RKO (cell line): ENCODE measurements around the gene ANAPC2.
A peak's percentile ranks its signal among the peaks of the same experiment; 100 is the strongest.

Experiments used
- DNase-seq: peaks from one replicate; pipeline ENCODE4 v3.0.0-alpha.2; 2016; ENCODE audit warnings: low spot score

The ANAPC2 gene

DNA sequence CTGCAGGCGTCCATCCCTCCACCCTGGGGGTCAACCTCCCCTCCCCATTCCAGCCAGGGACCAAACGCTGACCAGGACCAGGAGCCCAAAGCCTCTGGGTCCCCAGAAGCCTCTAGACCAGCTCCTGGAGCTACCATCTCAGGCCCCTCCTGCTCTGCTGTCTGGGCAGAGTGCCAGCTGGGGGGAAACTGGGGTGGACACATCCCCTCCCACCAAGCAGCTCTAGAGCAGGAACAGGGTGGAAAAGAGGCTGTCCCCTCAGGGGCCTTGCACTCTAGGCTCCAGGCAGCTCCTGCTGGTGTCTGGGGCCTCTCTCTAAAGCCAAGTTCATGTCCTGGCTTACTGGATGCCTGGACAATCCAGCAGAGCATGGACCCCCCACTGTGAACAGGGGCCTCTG is 4.5 kb upstream of the ANAPC2 start:
- no peak for DNase-seq

DNA sequence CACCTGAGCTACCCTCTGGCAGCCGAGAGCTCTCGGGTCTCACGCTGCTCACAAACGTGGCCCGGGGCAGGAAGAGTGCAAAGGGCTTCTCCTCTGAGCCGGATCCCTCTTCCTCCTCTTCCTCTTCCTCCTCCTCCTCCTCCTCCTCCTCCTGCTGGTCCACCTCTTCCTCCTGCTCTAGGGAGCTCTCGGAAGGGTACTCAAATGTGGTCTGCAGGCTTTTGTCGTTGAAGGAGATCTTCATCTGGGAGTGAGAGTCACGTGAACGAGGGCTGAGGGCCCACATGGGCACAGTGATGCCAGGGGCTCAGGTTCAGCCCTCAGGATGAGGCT is 4.1 kb upstream of the ANAPC2 start:
- DNase-seq: no peak

DNA sequence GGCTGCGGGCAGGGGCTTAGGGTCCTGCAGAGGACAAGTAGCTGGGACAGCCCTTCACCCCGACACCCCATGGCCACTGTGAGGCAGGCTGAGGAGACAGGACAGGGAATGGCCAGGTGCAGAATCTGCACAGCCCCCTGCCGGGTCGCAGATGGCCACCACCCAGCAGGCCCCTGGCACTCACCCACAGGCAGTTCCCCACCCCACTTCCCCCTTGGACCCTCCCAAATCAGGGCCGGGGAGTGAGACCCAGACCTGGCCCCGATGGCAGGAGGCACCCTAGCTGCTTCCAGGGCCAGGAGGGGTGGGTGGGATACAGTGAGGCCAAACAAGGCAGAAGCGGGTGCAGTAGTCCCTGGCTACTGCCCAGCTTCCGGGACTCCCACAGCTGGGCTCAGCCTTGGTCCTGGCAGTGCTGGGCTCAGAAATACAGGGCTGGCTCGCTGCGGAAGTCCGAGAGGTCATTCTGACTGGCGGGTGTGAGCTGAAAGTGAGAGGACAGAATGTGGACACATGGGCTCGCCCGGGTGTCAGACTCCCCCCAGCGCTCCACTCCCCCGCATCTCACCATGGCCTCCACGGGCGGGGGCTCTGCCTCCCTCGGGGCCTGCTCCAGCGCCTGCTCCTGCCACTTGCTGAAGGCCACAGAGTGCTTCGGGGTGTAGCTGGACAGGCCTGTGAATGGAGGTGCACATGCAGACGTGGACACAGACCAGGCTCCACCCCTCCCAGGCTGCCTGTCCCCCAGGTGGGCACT is 3.5 kb upstream of the ANAPC2 start:
- no peak for DNase-seq

DNA sequence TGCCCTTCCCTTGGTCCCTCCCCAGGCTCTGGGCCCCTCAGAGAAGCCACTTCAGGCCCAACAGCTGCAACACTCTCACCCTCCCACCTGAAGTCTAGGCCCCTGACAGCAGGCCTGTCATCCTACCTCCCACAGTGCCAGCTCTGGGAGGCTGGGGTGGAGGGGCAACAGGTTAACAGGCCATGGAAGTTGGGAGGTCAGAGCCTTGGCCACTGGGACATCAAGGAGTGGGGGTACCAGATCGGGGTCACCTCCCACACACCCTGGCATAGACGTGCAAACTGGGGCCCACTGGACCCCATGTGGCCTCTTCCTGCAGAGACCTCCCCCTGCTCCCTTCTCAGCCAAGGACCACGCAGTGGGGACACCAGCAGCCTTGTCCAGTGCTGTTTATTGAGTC is 2.9 kb upstream of the ANAPC2 start:
- DNase-seq: no peak

DNA sequence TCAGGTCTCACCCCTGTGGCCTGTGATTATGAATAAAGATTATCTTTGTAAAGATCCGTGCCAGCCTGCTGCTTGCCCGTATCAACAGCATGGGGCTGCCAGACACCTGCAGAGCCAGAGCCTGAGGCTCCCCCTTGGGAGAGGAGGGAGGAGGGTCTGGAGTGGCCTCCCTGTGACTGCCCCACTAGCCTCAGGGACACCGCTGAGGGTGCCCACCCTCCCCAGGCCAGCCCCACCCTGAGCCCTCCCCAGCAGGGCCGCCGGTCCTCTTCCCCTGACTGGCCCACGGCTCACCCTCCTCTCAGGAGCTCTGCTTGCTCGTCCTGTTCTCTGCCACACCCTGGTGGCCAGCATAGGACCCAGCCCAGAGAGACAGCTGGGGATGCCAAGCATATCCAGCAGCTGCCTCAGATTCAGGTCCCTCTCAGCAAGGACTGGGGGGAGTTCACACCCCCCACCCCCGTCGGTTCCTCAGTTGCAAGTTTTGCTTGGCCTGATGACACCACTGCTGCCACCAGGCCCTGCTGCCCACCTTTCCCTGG is 2.0 kb upstream of the ANAPC2 start:
- peak; percentile 83 for DNase-seq

DNA sequence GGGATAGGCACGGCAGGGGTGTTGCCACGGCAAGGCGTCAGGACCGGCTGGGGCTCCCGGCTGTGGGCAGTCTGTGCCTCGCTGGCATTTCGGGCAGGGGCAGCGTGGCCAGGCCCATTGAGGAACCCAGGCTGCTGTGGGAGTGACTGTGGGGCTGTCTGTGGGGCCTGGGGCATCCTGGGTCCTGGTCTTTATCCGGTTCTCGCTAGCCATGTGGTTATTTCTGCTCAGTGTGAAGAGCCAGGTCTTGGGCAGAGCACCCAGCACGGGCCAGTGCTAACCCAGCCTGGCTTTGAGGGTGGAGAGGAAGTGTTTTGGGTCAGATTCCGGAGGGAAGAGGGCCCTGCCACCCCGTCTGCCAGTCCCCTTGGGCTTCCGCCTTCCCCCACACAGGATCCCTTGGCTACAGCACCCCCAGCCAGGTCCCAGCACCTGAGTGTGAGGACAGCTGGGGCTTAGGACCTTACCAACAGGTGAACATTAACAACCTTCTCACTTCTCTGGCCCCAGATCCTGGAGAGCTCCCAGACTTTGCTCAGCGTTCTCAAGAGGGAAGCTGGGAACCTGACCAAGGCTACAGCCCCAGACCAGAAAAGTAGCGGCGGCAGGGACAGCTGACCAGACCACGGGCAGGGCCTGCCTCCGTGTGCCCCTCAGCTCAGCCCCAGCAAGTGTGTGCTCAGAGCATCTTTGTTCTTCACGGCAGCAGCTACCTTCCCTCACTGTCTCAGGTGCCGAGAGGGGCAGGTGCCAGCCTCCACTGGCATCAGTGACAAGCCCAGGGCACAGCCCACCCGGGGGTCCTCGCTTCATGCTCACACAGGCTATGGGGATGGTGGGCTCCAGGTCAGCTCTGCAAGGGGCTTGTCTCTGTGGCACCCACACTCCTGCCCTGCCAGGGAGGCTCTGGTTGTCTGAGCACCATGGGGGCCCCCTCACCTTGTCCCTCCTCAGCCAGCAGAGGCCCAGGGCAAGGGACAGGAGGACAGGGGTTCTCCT is 1.2 kb upstream of the ANAPC2 start:
- DNase-seq: peak; percentile 44

DNA sequence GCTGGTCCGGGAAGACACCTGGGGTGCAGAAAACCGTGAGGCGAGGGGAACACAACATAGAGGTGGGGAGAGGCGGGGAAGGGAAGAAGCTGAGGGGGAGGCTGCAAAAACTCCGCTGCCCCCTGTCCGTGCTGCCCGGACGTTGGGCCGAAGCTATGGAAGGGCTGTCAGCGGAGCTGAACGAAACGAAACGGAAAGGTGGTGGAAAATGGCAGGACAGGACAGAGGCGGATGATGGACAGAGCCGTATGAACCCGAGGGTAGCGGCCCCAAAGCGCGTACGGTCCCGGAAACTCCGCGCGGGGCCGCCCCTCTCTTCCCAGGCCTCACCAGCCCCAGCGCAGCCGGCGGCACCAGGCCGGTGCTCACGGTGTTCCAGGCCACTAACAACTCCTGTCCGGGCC is 272 bp downstream of the ANAPC2 start:
- no peak for DNase-seq

DNA sequence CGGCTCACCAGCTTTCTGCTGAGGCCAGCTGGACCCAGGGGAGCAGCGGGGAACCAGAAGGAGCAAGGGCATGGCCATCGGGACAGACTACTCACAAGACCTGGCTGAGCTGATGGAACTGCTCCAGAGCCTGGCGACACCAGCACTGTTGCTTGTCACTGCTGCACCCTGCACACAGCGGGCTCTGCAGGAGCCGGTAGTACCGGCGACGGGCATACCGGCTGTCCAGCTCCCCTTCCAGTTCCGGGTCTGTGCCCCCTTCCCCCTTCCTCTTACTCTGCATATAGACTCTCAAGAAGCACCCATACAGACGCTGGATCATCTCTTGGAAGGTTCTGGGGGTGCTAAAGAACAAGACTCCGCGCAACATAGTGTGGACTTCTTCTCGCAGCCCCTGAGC is 974 bp downstream of the ANAPC2 start:
- no peak for DNase-seq

DNA sequence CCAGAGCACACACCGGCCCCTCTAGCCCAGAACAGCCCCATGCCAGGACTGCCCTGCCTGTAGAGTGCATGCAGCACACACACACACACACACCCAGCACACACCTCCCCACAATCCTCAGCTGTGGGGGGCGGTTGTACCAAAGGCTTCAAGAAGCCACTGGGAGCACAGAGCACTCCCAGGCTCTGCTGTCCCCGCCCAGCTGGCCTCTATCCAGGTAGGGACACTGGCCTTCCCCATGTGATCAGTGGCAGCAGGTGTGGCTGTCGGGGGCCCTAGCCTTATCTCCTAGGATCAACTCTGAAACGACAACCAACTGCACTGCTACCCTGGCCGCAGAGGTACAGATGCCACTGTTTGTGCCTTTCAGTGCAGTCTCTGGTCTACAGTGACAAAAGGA is 2.0 kb downstream of the ANAPC2 start:
- DNase-seq: no peak

DNA sequence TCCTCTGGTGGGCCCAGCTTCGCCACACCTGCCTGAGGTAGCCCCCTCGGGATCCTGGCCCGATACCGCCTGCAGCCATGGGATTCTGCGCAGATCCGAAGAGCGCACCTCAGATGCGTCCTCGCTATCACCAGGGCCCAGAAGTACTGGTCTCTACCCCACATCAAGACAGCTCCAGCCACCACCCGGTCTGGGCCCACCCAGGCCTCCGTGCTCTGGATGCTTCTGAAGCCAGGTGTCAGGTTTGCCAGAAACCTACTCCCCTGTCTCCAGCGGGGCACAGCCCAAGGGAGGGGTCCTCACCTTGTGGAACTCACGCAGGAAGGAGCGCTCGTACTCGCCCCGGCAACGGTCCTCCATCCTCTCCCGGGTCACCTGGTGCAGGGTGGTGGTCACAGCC is 2.4 kb downstream of the ANAPC2 start:
- no peak for DNase-seq

DNA sequence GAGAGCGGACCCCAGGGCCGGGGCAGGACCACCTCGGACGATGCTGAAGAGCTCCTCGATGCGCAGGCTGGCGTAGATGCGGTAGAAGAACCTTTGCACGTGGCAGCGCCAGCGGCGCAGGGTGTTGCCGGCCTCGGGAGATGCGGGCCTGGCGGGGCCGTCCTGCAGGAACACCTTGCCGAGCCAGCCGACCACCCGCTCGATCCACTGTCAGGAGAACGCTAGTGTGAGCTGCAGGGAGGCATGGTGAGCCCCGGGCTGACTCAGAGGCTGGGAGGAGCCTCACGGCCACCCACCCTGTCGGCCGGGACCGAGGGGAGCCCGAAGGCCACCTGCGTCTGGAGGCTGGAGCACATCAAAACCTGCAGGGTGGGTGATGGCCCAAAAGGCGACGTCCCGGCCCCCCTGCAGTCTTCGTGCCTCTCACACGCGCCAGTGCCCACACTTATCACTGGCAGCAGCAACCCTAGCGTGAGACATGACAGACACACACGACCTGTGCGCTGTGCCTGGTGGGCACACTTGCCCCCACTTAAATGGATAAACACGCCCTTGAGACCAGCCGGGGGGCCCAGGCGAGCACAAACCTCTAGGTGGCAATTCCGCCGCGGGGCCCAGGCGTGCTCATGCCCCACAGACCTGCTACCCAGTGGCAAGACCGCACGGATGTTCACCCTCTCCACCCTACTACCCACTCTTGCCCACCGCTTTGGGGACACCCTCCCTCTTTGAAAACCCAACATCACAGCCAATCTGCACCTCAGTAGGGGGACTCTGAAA is 3.3 kb downstream of the ANAPC2 start:
- DNase-seq: no peak

DNA sequence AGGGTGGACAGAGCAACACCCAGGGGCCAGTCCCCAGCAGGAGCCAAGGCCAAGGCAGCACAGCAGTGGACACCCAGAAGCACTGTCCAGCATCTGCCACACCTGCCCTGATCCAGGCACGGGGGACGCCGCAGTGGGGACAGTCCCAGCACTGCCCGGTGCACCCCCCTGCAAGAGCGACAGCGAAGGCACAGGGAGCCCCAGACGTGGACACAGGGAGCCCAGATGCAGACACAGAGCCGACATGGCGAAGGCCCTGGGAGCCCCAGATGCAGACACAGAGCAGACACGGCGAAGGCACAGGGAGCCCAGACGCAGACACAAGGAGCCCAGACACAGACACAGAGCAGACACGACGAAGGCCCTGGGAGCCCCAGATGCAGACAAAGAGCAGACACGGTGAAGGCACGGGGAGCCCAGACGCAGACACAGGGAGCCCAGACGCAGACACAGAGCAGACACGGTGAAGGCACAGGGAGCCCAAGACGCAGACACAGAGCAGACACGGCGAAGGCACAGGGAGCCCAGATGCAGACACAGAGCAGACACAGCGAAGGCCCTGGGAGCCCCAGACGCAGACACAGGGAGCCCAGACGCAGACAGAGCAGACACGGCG is 4.3 kb downstream of the ANAPC2 start:
- DNase-seq: no peak

DNA sequence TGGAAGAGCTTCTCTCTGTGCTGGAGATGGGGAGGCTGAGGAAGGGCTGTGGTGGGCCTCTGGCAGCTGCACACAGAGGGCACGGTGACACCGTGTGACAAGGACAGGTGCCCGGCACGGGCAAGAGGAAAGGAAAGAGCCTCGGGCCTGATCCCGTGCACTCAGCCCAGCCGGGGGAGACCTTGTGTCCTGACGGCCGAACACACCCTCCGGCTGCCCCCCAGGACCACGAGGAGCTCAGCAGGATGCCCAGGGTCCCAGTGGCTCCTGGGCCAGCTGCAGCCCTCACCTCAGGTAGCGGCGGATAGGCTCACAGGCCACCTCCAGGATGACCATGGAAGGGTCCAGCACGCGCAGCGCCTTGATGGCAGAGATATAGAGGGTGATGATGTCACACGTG is 5.5 kb downstream of the ANAPC2 start:
- DNase-seq: no peak

DNA sequence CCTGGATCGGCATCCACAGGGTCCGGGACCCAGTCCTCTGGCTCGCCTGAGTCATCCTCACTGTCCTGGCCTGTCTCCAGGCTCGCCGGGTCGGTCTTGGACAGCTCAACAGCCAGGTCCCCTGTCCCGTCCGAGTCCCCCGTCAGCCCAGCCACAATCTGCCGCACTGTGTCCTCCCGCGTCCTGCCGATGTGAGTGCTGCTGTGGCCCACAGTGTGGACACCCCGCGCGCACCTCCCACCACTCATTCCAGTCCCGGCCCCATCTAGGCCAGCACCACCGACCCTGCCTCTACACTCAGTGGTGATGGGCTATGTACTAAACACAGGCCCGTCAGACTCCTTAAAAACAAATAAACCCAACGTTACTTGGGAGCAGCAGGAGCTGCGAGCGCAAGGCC is 6.7 kb downstream of the ANAPC2 start:
- no peak for DNase-seq

DNA sequence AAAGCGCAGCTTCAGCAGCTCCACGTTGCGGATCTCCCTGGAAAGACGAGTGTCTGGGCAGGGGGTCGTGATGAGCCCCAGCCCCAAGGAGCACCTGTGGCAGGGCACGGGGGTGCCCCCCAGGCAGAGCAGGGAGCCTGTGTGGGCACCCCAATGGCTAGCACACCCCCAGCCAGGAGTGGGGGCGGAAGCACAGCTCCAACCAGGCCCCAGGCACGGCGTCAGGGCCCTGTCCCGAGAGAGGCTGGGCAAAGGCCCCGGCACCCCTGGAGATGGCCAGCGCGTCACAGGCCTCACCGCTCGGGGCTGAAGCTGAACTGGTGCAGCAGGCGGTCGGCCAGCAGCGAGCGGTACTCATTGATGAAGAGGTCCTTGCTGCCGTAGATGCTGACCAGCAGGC is 7.9 kb downstream of the ANAPC2 start:
- no peak for DNase-seq

DNA sequence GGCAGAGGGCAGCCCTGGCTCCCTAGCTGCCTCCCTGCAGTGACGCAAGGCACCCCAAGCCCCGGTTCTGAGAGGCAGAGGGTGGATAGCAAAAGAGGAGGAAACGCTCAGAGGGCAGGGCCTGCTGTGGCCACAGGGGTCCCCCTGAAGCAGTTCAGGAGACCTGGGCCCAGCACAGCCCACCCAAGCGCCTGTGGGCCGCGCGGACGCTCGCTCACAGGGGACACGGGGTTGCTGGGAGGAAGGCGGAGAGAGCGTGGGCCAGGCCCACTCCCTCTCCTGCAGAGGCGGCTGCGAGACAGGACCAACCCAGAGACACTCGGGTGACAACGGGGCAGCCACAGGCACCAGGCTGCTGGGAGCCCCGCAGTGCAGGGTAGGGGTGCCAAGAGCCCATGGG is 8.6 kb downstream of the ANAPC2 start:
- DNase-seq: no peak

DNA sequence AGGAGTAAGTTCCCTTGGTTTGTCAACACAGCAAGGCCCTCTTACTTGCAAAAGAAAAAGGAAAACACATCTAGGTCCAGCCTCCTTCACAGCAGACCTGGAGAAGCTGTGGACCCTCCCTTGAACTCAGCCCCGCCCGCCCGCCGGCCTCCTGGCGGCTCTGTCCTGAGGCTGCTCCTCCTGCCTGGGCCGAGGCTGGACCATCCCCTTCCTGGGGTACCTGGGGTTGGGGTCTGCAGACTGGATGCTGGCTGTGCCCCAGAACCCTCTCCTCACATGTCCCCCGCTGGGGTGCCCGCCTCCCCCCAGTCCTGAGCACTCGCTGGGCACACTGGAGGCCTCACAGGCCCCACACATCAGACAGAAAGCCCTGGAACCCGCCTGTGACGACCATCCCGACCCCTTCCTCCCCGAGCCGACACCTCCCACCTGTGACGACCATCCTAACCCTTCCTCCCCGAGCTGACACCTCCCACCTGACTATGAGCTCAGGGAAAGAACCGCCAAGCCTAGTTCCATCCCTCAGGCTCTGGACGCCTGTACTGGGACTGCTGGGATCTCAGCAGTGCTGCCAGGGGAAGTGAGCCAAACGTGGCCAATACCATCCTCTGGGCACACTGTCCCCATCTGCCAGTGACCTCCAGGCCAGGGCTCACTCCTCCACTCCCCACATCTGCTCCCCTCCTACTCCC is 9.3 kb downstream of the ANAPC2 start:
- DNase-seq: no peak

DNA sequence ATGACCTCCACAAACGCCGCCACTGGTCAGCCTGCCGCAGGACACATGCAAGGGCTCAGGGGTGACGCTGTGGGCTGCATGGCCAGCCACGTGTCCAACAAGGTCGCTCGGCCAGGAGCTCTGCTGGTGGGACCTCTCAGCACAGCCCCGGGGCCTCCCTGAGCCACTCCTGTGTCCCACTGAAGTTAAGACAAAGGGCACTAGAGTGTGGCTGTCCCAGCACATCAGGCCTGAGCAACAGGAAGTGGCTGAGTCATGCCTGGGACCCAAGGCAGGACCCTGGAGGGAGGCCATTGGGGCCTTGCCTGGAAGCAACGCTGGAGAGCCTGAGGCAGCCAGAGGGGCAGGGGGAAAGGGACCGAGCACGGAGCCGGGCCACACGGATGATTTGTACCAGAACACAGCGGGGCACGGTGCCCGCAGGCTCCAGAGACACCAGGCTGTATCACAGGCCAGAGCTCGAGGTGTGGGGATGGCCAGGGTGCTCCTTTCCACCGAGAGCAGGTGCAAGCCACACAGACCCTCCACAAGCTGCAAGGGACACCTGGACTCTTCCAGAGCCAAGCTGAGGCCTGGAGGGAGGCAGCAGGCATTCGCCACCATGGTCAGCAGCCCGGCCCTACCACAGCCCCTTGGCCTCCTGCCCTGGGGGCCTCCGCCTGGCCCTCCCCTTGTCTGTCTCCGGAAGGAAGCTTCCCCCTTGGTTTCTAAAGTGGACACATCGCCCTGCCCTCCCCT is 10.0 kb downstream of the ANAPC2 start:
- DNase-seq: no peak

DNA sequence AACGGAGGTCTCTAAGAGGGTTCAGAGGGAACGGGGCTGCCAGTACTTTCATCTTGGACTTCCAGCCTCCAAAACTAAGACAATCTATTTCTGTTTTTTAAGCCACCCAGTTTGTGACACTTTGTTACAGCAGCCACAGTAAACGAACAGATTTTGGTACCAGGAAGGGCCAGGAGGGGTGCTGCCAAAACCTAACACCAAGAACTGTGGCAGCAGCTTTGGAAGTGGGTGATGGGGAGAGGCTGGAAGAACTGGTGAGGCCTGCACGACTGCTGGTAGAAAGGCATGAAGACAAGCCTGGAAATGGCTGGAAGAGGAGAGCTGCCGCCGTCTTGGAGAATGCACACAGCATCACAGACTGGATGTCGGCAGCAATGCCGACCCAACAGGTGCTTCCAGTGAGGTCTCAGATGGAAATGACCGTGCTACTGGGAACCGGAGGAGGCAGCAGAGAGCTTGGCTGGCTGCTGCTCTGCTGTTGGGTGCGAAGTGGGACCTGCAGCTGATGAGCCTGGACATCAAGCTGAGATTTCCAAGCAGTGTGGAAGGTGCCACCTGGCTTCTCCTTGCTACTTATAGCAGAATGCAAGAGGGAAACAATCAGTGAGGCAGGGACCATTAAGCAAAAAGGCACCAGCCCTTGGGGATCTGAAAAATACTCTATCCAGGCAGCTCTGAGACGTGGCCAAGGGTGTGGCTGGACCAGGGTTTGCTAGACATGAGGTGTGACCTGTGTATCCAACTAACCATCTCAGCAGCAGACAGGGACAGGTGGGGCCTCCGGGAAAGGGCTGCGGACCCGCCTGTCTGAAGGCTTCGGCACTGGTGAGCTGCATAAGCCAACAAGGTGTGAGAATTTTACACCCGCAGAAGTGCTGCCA is 11.8 kb downstream of the ANAPC2 start:
- no peak for DNase-seq
